ENCODE results near the gene MEGF11.
"Not testable (repeated sequence)": the region's sequence is repeated elsewhere in the genome, so short reads cannot be mapped to it uniquely, and the experiment has no call there.

The MEGF11 gene

DNA sequence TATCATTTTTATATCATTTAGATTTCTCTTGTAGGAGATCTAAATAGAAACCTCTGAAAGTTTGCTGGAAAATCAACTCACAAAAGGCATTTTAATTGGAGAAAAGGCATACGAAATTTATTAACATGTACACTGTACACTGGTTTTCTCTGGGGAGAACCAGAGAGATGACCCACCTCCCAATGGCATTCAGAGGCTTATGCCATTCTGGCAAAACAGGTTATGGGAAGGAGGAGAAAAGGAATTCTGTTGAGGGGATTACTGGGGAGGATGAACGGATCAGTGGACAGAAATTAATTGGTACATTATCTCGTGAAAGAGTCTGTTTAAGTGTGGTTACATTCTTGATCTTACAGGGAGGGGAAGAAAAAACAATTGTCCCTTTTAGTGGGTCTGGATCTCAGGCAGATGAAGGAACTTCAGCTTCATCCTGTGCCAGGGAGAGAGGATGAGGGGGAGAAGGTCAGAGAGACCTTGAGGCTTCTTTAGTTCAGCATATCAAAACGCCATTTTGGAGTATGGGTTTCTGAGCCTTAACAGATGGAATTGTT, 367.8 kb downstream of the MEGF11 start:
- DNase-seq (ENCODE audit: low spot score), result no peak

DNA sequence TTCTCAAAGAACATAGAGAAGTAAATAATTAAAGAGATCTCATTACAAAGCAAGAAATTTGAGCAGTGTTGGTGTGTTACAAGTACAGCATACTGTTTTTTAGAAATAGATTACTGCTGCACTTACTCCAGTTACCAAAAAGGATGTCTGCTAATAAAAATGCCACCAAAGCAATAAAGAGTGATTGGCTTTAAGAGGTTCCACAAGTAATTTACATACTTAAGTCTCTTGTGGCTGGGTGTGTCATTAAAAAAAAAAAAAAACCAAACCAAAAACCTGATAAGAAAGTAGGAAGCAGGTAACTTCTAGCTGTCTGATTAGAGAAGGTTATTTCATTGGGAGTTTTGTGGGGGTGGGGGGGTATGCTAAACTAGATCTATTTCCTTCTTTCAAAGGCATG, 369.0 kb downstream of the MEGF11 start:
- DNase-seq (ENCODE audit: low spot score), result no peak

DNA sequence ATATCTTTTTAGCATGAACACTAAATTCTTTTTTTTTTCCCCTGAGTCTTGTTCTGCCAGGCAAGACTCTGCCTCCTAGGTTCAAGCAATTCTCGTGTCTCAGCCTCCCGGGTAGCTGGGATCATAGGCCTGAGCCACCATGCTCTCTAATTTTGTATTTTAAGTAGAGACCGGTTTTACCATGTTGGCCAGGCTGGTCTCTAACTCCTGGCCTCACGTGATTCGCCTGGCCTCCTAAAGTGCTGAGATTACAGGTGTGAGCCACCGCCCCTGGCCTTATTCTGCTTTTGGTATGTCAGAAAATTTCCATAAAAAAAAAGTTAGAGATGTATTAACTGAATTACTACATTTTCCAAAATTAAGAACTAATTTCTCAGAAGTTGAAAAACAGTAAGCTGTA, 370.0 kb downstream of the MEGF11 start:
- no peak for DNase-seq (ENCODE audit: low spot score)

DNA sequence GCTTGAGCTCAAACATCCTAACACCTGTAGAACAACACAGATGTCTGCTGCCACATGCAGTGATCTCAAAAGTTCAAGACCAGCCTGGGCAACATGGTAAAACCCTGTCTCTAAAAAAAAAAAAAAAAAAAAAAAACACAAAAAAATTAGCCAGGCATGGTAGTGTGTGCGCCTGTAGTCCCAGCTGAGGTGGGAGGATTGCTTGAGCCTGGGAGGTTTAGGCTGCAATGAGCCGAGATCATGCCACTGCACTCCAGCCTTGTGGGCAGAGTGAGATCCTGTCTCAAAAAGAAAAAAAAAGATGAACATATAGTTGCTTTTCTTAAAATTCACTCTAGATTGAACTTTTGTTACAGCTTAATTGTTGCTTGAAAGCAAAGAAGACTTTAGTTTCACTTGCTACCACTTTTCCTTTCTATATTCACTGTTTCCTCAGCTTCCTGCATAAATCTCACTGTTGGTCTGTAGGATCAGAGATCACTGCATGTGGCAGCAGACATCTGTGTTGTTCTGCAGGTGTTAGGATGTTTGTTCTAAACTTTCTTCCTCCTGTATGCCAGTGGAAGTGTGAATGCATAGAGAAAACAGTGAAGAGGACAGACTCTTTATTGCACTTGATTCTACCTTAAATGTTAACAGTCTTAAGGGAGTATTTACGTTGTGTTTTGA, 371.6 kb downstream of the MEGF11 start:
- DNase-seq (ENCODE audit: low spot score), result no peak

DNA sequence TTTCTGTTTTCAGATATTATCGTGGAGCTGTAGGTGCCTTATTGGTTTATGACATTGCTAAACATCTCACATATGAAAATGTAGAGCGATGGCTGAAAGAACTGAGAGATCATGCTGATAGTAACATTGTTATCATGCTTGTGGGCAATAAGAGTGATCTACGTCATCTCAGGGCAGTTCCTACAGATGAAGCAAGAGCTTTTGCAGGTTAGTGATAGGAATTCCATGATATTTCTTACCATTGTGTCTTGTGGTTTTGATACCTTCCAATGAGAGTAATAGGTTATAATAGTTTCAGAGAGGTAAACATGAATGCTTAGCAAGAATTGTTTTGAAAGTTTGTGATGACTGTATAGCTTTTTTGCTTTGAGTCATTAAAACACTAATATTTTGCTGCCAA, 375.8 kb downstream of the MEGF11 start:
- no peak for DNase-seq (ENCODE audit: low spot score)

DNA sequence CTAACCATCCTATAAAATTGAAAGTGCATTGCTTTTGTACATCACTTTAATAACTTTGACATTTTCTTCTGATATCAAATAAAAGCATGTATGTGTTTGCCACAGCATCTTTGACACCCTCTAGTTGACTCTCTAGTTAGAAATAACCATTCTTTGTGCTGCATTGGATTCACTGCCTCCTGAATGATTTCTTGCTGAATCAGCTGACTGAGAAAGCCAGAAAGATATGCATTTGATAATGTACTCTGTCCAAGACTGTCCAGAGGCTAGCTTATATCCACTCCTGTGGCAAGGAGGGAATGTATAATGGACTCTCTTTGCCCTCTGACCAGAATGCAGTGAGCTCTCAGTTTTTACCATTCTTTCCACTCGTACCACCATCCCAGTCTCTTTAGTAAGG, 378.1 kb downstream of the MEGF11 start:
- DNase-seq (ENCODE audit: low spot score), result no peak

DNA sequence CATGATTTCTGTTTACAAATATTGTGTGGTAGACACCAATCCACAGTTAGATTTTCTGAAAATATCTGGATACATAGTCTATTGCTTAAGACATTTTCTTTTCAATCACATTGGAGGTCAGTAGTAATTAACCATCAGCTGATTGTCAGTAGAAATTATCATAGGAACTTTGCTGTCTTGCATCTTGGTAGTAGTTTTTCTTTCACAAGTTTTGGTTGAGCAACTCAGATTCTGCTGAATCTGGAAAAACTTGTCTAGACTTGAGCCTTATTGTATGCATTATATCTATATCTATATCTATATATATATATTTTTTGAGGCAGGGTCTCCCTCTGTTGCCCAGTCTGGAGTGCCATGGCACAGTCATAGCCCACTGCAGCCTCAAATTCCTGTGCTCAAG, 380.3 kb downstream of the MEGF11 start:
- no peak for DNase-seq (ENCODE audit: low spot score)

DNA sequence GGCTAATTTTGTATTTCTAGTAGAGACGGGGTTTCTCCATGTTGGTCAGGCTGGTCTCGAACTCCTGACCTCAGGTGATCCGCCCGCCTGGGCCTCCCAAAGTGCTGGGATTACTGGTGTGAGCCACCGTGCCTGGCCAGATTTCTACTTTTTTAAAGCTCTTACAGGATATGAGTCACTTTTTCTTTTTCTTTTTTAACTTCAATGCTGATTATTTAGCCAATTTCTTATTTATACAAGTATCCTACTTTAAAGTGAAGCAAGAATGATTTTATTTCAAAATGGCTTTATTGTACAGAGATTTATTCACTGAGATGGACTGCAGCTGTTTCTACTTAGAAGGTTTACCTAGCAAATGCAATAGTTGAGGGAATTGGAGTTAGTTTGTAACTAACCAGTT, 381.0 kb downstream of the MEGF11 start:
- DNase-seq (ENCODE audit: low spot score), result peak; percentile 6

DNA sequence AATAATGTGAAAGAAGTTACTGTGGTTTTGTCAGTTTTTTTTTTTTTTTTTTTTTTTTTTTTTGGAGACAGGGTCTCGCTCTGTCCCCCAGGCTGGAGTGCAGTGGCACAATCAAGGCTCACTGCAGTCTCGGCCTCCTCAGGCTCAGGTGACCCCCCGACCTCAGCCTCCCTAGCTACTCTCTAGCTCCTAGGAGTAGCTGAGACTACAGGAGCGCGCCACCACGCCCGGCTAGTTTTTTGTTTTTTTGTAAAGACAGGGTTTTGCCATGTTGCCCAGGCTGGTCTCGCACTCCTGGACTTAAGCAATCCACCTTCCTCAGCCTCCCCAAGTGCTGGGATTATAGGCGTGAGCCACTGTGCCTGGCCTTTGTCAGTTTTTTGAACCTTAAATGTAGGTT, 381.7 kb downstream of the MEGF11 start:
- DNase-seq (ENCODE audit: low spot score), result not testable (repeated sequence)

DNA sequence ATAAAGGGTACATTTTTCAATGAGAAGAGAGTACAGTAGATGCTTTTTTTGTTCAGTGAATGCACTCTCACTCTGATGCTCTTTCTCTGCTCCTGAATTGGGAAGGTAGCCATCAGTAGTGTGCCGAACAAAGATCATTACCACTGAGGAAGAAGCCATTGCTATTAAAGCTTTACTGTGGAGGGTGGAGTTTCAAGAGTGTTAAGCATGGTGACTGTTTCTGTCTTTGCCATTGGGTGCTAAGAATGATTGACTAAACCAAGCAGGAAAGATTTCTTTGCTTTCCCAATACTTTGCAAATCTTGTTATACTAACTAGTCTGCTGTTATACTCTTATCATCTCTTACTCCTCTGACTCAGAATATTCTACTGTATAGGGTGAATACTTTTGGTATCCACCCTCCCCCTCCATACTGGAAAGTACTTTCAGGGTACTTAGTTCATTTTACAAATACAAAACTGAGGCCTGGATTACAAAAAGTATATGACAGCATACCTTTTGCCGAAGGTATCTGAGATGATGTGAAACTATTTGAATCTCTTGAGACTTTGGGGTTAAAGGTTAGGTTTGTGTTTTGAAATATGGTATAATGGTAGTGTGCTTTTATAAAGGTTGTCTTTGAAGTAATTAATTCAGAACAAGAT, 382.5 kb downstream of the MEGF11 start:
- peak; percentile 51 for DNase-seq (ENCODE audit: low spot score)

DNA sequence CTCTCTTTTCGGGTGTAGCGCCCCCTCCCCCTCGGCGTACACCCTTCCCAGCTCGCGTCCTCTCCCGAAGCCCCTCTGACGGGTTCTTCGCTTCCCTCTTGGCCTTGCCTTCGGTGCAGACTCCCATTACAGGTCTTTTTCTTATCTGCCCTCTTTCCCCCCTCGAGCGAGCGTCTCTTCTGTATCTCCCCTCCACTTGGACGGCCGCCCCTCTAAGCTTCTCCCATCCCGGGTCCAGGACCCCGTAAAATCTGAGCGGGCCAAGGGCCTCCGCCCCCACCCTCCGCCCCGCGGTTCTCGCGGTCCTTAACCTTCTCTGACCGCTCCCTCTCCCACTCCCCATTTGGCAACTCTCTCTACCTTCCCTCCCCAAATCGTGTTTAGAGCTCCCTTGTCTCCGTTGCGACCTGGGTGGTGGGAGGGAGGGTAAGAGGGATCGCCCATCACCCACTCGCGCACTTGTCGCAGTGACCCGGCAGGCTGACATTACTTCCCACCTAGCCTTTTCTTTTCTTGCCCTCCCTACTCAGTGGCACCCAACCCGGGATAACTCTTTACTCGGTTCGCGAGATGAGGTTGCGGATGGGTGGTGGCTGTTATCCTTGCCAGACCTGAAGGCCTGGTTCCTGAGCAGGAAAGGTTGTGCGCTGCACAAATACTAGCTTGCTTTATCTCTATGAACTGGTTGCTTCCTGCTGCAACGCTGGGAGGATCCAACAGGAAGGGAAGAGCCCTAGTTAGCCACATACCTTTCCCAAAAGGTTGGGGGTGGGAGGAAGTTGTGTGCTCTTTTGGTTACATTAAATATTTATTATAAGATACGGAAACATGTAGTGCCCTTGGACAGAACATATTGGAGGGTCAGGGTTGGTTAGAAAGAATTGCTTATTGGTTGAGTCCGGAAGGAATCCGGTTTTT, 383.3 kb downstream of the MEGF11 start:
- DNase-seq (ENCODE audit: low spot score), result peak; percentile 22

DNA sequence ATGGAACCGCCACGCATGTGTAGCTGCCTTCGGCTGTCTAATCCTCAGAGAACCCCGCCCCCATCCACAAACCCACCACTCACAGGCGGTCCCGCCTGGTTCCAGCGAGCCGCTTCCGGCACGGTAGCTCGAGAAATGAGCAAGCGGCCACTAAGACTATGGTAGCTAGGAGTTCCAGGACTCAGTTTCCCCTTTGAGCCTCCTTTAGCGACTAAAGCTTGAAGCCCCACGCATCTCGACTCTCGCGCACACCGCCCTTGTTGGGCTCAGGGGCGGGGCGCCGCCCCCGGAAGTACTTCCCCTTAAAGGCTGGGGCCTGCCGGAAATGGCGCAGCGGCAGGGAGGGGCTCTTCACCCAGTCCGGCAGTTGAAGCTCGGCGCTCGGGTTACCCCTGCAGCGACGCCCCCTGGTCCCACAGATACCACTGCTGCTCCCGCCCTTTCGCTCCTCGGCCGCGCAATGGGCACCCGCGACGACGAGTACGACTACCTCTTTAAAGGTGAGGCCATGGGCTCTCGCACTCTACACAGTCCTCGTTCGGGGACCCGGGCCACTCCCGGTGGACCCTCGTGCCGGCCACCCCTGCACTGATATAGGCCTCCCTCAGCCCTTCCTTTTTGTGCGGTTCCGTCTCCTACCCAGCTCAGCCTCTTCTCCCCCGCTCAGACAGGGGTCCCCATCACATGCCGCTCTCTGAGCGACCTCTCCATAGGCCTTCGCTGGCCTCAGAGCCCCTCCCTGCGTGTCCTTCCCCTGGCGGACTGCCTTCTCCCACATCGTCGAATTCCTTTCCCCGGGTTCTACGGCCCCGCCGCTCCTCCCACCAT, 384.2 kb downstream of the MEGF11 start, which contains the start of gene RAB11A:
Gene RAB11A, plus strand, starts transcription at position 366 of the 828 bp plus-strand sequence. Its CDS starts 95 bp downstream, at position 461.
- DNase-seq (ENCODE audit: low spot score), result peak; percentile 97

DNA sequence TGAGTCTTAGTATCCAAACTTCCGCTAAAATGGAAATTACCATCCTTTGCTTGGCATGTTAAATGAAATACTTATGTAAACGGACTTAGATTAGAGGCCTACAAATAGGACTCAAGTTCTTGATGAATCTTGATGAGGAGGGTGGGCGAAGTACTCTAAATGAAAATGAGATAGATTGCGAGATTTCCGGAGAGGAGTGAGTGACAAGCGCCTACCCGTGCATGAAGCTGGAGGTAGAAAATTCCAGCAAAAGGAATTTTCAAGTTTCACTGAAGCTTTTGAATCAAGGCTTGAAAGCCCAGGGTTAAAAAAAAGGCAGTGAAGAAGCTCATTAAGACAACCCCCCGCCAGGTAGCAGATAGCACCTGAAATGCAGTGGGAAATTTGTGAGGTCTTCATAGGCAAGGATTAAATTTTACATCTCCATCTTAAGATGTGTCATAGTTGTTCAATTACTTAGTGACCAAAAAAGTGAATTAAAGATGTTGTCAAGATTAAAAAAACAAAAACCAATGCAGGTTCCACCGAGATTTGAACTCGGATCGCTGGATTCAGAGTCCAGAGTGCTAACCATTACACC, 384.9 kb downstream of the MEGF11 start:
- DNase-seq (ENCODE audit: low spot score), result no peak

DNA sequence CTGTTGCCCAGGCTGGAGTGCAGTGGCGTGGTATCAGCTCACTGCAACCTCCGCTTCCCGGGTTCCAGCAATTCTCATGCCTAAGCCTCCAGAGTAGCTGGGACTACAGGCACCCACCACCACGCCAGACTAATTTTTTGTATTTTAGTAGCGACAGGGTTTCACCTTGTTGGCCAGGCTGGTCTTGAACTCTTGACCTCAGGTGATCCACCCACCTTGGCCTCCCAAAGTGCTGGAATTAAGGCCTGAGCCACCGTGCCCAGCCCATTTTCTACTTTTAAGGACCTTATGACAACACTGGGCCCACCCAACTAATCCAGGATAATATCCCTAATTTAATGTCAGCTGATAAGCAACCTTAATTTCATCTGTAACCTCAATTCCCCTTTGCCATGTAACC, 385.6 kb downstream of the MEGF11 start:
- DNase-seq (ENCODE audit: low spot score), result not testable (repeated sequence)

DNA sequence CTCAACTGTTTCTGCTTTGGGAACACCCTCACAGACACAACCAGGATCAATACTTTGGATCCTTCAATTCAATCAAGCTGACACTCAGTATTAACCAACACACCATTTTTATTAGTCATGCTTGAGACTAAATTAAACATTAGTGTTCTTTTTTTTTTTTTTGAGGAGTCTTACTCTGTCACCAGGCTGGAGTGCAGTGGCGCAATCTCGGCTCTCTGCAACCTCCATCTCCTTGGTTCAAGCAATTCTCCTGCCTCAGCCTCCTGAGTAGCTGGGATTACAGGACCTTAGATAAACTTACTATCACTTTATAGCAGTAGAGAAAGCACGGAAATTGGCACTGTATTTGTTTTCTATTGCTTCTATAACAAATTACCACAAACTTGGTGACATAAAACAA, 386.3 kb downstream of the MEGF11 start:
- no peak for DNase-seq (ENCODE audit: low spot score)

DNA sequence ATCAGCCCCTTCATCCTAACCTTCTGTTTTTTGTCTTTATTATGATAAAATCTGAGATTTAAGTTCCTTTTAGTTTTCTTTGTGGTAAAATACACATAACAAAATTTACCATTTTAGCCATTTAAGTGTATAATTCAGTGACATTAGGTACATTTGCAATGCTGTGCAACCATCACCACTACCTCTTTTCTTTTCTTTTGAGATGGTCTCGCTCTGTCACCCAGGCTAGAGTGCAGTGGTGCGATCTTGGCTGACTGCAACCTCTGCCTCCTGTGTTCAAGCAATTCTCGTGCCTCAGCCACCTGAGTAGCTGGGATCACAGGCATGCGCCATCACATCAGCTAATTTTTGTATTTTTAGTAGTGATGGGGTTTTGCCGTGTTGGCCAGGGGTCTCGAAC, 390.4 kb downstream of the MEGF11 start:
- no peak for DNase-seq (ENCODE audit: low spot score)

DNA sequence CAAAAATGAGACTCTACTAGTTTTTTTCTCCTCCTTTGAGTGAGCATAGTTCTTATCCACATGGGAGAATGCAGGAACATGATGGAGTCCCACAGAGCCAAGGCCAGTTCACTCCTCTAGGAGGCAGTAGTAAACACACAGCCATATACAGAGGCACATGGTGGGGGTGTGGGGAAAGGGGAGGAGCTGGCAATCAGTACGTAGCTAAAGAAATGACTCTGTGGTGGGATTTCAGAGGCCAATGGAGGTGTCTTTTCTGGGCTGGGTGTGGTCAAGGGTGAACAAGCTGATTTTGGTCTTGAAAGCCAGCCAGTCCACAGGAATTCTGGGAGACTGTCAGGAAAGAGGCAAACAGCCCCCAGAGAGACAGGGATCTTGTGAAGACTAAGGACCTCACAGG, 390.9 kb downstream of the MEGF11 start:
- DNase-seq (ENCODE audit: low spot score), result peak; percentile 37

DNA sequence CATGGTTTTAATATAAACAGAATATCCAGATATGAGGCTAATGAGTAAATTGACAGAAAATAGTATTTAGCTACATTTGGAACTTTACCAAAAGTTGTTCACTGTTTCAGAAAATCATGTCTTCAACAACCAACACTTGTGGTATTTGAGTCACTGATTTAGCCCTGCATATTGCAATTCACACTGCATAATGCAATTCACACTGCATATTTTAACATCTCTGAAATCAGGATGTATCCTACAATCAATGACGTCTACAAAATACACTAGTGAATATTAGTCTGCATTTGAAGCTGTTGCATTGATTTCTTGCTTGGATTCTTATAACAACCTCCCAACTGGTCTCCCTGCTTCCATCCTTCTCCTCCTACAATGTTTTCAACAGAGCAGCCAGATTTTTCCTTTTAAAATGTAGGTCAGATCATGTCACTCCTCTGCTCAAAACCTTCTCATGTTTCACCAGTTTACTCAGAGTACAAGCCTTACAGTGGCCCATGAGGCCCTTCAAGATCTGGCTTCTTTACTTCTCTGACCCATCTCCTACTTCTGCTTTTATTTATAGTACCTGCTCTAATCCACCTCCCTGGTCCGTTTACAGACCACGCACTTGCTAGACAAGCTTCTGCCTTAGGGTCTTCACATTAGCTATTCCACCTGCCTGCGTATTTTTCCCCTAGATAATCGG, 395.7 kb downstream of the MEGF11 start:
- no peak for DNase-seq (ENCODE audit: low spot score)

DNA sequence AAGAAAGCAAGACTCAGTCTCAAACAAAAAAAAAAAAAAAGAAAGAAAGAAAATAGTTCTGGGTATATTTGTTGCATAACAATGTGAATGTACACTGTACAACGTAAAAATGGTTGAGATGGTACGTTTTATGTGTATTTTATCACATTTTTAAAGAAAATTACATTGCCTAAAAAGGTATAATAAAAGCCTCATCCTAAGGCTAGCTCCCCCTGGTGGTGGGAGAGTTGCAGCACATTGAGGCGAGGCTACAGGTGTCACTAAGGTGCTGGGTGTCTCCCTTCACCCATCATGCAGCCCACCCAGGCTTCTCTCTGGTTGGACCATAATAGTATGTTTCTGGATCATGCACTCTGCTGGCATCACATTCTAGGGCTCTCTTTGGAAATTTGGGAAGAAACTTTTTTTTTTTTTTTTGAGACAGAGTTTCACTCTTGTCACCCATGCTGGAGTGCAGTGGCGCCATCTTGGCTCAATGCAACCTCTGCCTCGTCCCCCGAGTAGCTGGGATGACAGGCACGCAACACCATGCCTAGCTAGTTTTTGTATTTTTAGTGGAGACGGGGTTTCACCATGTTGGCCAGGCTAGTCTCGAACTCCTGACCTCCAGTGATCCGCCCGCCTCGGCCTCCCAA, 396.6 kb downstream of the MEGF11 start:
- DNase-seq (ENCODE audit: low spot score), result peak; percentile 45

DNA sequence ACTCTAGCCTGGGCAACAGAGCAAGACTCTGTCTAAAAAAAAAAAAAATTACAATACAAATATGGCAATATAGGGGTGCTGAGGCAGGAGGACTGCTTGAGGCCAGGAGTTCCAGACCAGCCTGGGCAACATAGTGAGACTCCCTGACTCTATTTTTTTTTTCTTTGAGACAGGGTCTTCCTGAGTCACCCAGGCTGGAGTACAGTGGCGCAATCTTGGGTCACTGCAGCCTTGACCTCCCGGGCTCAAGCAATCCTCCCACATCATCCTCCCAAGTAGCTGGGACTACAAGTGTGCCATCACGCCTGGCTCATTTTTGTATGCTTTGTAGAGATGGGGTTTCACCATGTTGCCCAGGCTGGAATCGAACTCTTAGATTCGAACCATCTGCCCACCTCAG, 401.6 kb downstream of the MEGF11 start:
- no peak for DNase-seq (ENCODE audit: low spot score)
